Measurements from ENCODE around the gene LRRC4B.
"Not testable (repeated sequence)": the region's sequence is repeated elsewhere in the genome, so short reads cannot be mapped to it uniquely, and the experiment has no call there.

The LRRC4B gene

GRCh38 chr19:50551034-50551714 is 17.1 kb downstream of the LRRC4B start:
- DNase-seq: no peak

GRCh38 chr19:50550594-50550966 is 17.7 kb downstream of the LRRC4B start:
- DNase-seq: no peak

GRCh38 chr19:50549927-50550593 is 18.2 kb downstream of the LRRC4B start:
- DNase-seq: no peak

- DNase-seq: no peak
These were observed 18.9 kb downstream of the LRRC4B start for GRCh38 chr19:50549059-50549926.

- DNase-seq: no peak
These were observed 19.8 kb downstream of the LRRC4B start for GRCh38 chr19:50548191-50549058.

- DNase-seq: no peak
These were observed 20.6 kb downstream of the LRRC4B start for GRCh38 chr19:50547385-50548190.

- DNase-seq: no peak
These were observed 21.6 kb downstream of the LRRC4B start for GRCh38 chr19:50546527-50547221.

- no peak for DNase-seq
These were observed 25.3 kb downstream of the LRRC4B start for GRCh38 chr19:50542943-50543342.

- DNase-seq: peak; percentile 74 to 83
These were observed 30.4 kb downstream of the LRRC4B start for GRCh38 chr19:50537769-50538230.

GRCh38 chr19:50537306-50537685 is 30.9 kb downstream of the LRRC4B start:
- DNase-seq: no peak

GRCh38 chr19:50536662-50537305 is 31.5 kb downstream of the LRRC4B start:
- DNase-seq: no peak

- no peak for DNase-seq
These were observed 32.5 kb downstream of the LRRC4B start for GRCh38 chr19:50535672-50536187.

GRCh38 chr19:50534478-50534877 is 33.8 kb downstream of the LRRC4B start:
- DNase-seq: no peak

- DNase-seq: no peak
These were observed 35.3 kb downstream of the LRRC4B start for GRCh38 chr19:50532952-50533351.

- no peak for DNase-seq
These were observed 37.0 kb downstream of the LRRC4B start for GRCh38 chr19:50531171-50531612.

- DNase-seq: not testable (repeated sequence)
These were observed 40.2 kb downstream of the LRRC4B start for GRCh38 chr19:50528052-50528451.

- no peak for DNase-seq
These were observed 45.4 kb downstream of the LRRC4B start for GRCh38 chr19:50522881-50523280.

GRCh38 chr19:50520822-50521465 is 47.3 kb downstream of the LRRC4B start:
- no peak for DNase-seq

- no peak for DNase-seq
These were observed 49.1 kb downstream of the LRRC4B start for GRCh38 chr19:50519006-50519575.
